B cell (primary cell): ENCODE data around the gene POU2F3. TPM values are rescaled to one million over a fixed set of nuclear protein-coding genes. Genes with fewer than 3 reads are reported as not detected.

Experiments used
- ATAC-seq: fragments of 200-7000 bp; cut with Tn5 transposase; one replicate; pipeline ENCODE4 v1.10.0; 2021; ENCODE audit warnings: low read depth, mild to moderate bottlenecking, moderate number of reproducible peaks, moderate library complexity
- CTCF ChIA-PET: fragments of 350-600 bp; sonication (Branson Sonifier 250); formaldehyde crosslinking; loops from one replicate; lab custom pipeline; 2021; ENCODE audit warnings: antibody characterized with exemption, inconsistent platforms; lab: Charles Lee
- POLR2A ChIA-PET: fragments of 350-600 bp; sonication (Branson Sonifier 250); formaldehyde crosslinking; loops from one replicate; lab custom pipeline; 2021; ENCODE audit warnings: antibody characterized with exemption; lab: Charles Lee
- DNase-seq: peaks from one replicate; pipeline ENCODE4 v3.0.0; 2013
- H2AFZ ChIP-seq: 2 replicates; pipeline ENCODE4 v1.6.1; 2012; ENCODE audit warnings: mild to moderate bottlenecking, low read depth, low read length; ENCODE audit not compliant: insufficient read depth, poor library complexity, severe bottlenecking
- H3K27ac ChIP-seq, 2 donors: 1 replicate in 1 of 2; 2 replicates in 1 of 2; pipeline ENCODE4 v1.5.1; 2012 to 2013; ENCODE audit warnings: low read length in 2 of 2, mild to moderate bottlenecking in 2 of 2, moderate library complexity in 1 of 2
- H3K27me3 ChIP-seq, 4 experiments: fragments of 200-600 bp in 1 of 4; sonication (generic) in 1 of 4; replicated peaks in 1 of 4; 1 replicate in 2 of 4; 2 replicates in 2 of 4; pipeline versions ENCODE4 v1.6.1 to v1.7.0; 2013 to 2016; ENCODE audit warnings: low read length in 3 of 4, mild to moderate bottlenecking in 2 of 4, mixed read lengths in 1 of 4, moderate library complexity in 1 of 4; ENCODE audit not compliant: insufficient read depth in 4 of 4, control insufficient read depth in 3 of 4; ENCODE audit errors: control extremely low read depth in 1 of 4
- H3K36me3 ChIP-seq, 2 experiments: replicated peaks in 1 of 2; 1 replicate in 1 of 2; 2 replicates in 1 of 2; pipeline versions ENCODE4 v1.6.1 to v1.7.1; 2013; ENCODE audit warnings: low read length in 1 of 2; ENCODE audit not compliant: insufficient read depth in 2 of 2, control insufficient read depth in 1 of 2; ENCODE audit errors: control extremely low read depth in 1 of 2, extremely low read depth in 1 of 2
- H3K4me1 ChIP-seq, 2 donors: fragments of 200-600 bp in 1 of 2; sonication (generic) in 1 of 2; 1 replicate in 1 of 2; 2 replicates in 1 of 2; pipeline versions ENCODE4 v1.5.1 to v1.6.1; 2013 to 2017; ENCODE audit warnings: low read length in 2 of 2; ENCODE audit not compliant: control insufficient read depth in 2 of 2, insufficient read depth in 2 of 2
- H3K4me2 ChIP-seq: replicated peaks from 2 replicates; pipeline ENCODE3; 2012; ENCODE audit warnings: mild to moderate bottlenecking, low read depth, low read length; ENCODE audit not compliant: poor library complexity, severe bottlenecking
- H3K4me3 ChIP-seq, 5 experiments: fragments of 200-600 bp in 1 of 5; sonication (generic) in 1 of 5; 1 replicate in 3 of 5; 2 replicates in 2 of 5; pipeline versions ENCODE4 v1.5.1 to v1.7.0; 2011 to 2016; ENCODE audit warnings: low read length in 4 of 5, mild to moderate bottlenecking in 4 of 5, low read depth in 2 of 5, control low read depth in 1 of 5, moderate library complexity in 1 of 5; ENCODE audit not compliant: insufficient read depth in 1 of 5; ENCODE audit errors: control extremely low read depth in 1 of 5, extremely low read depth in 1 of 5
- H3K79me2 ChIP-seq: fragments of 200-600 bp; sonication (generic); one replicate; pipeline ENCODE4 v1.6.0; 2016; ENCODE audit warnings: low read length; ENCODE audit not compliant: control insufficient read depth, insufficient read depth
- H3K9ac ChIP-seq: fragments of 200-600 bp; sonication (generic); 2 replicates; pipeline ENCODE4 v1.6.1; 2017; ENCODE audit warnings: mild to moderate bottlenecking, low read length, moderate library complexity
- H3K9me3 ChIP-seq, 3 donors: one replicate each; pipeline versions ENCODE4 v1.6.1 to v1.7.1; 2013; ENCODE audit warnings: low read length in 2 of 3; ENCODE audit not compliant: control insufficient read depth in 2 of 3, insufficient read depth in 1 of 3; ENCODE audit errors: control extremely low read depth in 1 of 3
- H4K20me1 ChIP-seq: 2 replicates; pipeline ENCODE4 v1.6.0; 2012; ENCODE audit warnings: mild to moderate bottlenecking, low read length; ENCODE audit not compliant: insufficient read depth, control insufficient read depth, poor library complexity, severe bottlenecking
- H3K27ac Mint-ChIP-seq: one replicate; pipeline ENCODE4 v1.8.0; 2021; ENCODE audit warnings: mixed read lengths
- H3K27me3 Mint-ChIP-seq: one replicate; pipeline ENCODE4 v1.8.0; 2021; ENCODE audit warnings: mixed read lengths
- H3K4me1 Mint-ChIP-seq: one replicate; pipeline ENCODE4 v1.8.0; 2021; ENCODE audit warnings: mixed read lengths
- H3K4me3 Mint-ChIP-seq: one replicate; pipeline ENCODE4 v1.8.0; 2021; ENCODE audit warnings: mixed read lengths
- H3K9me3 Mint-ChIP-seq: one replicate; pipeline ENCODE4 v1.8.0; 2022; ENCODE audit warnings: mixed read lengths; ENCODE audit not compliant: insufficient read depth
- EZH2 ChIP-seq: IDR thresholded peaks from 2 replicates; pipeline ENCODE4 v1.6.1; 2012; ENCODE audit warnings: borderline replicate concordance, low read depth, mild to moderate bottlenecking, moderate library complexity, low read length; ENCODE audit not compliant: insufficient read depth, poor library complexity, severe bottlenecking
- WGBS: methylation state at CpG from one replicate; pipeline ENCODE4 v1.1.5; 2013; ENCODE audit warnings: missing lambda C conversion rate; ENCODE audit not compliant: insufficient coverage; 5-methylcytosine and 5-hydroxymethylcytosine counted together
- intact Hi-C: fragments of 100-400 bp; cut with micrococcal nuclease; formaldehyde crosslinking; loops from one replicate; pipeline ENCODE4 v1.10.0; 2022
- polyA plus RNA-seq: library from polyadenylated mRNA; depleted of rRNA; stranded (reverse); fragments of >200 nt; gene quantifications from 2 replicates; pipeline ENCODE4 v1.2.3, GENCODE V29; 2012
- total RNA-seq, 2 donors: library from RNA; stranded (reverse); fragments of 120-200 nt in 1 of 2; gene quantifications; 1 replicate in 1 of 2; 2 replicates in 1 of 2; pipeline versions ENCODE4 v1.2.3 to v1.2.4, GENCODE V29; 2013 to 2022
- TF ChIP-seq, protein P1 (sequence below): fragments of 200-600 bp; IDR thresholded peaks from one replicate; pipeline ENCODE4 v1.8.0; 2022; ENCODE audit warnings: antibody characterized with exemption, mild to moderate bottlenecking

Gene POU2F3
- total and polyA plus RNA-seq, 2 donors (not counting 1 experiment from before 2014, with no cell fraction given), result not detected

DNA sequence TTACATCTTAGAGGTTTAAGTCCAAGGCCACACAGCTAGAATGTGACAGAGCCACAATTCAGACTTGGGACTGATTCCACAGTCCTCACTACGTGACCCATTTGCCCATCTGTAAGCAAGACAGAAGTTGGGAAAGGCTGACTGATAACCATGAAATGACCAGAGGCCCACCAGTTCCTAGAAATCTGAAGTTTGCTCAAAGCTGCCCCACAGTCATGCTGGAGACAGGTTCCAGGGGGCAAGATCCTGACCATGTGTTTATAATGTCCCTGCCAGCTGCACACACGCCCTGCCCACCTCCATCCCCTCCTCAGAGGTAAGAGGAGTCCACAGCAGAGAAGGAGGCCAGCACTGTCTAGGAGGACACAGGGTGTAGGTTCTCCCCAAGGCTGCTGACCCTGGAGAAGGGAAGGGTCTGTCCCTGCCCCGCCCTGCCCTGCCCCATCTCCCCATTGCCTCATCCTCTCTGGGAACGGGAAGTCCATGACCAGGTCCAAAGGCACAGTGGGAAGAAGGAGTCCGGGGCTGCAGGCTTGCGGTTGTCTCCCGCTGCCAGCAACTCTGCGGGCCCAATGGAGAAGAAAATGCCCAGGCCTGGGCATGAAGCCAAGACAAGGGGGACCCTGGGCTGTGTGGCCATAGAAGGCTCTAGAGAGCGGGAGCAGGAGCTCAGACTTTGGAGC lies 41.0 kb upstream of the POU2F3 start:
- H3K4me2 ChIP-seq, result no peak overlapping the region
- POLR2A ChIA-PET, result no interaction called here

DNA sequence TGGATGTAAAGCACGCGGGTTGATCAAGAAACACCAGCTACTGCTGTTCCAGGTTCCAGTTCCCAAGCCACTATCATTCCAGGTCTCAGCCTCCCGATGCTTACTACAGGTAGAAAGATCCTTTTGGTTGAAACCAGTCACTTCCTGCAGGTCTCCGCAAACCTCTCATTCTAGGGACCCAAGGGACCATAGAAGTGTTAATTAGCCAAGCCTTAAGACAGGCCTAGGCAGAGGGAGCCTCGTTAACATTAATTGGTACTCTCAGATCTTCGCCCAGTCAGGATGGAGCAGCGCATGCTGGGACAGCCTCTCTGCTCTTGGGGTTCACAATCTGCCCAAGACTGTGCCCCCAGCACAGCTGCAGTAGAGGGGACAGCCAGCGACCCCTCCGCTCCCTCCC lies 40.3 kb upstream of the POU2F3 start:
- 79% methylated on average over 5 of the region's 9 CpGs for WGBS
- no peaks in the 10 kb centered on the region for H3K4me1 Mint-ChIP-seq
- CTCF ChIA-PET, result no interaction called here
- no peaks in the 10 kb centered on the region for H3K9me3 Mint-ChIP-seq
- no peaks in the 10 kb centered on the region for H3K9me3 ChIP-seq
- H3K4me3 ChIP-seq, result no peak overlapping the region
- ATAC-seq (no peak), DNase-seq (no peak)
- no peaks in the 10 kb centered on the region for H3K79me2 ChIP-seq
- H2AFZ ChIP-seq, result no peak overlapping the region
- H3K27ac ChIP-seq, result no peak overlapping the region
- TF ChIP-seq EZH2, result no peak
- TF ChIP-seq, protein P1, sequence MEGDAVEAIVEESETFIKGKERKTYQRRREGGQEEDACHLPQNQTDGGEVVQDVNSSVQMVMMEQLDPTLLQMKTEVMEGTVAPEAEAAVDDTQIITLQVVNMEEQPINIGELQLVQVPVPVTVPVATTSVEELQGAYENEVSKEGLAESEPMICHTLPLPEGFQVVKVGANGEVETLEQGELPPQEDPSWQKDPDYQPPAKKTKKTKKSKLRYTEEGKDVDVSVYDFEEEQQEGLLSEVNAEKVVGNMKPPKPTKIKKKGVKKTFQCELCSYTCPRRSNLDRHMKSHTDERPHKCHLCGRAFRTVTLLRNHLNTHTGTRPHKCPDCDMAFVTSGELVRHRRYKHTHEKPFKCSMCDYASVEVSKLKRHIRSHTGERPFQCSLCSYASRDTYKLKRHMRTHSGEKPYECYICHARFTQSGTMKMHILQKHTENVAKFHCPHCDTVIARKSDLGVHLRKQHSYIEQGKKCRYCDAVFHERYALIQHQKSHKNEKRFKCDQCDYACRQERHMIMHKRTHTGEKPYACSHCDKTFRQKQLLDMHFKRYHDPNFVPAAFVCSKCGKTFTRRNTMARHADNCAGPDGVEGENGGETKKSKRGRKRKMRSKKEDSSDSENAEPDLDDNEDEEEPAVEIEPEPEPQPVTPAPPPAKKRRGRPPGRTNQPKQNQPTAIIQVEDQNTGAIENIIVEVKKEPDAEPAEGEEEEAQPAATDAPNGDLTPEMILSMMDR, result no peak
- POLR2A ChIA-PET, result no interaction called here
- no peak overlapping the region for H3K4me3 Mint-ChIP-seq
- peaks cover 0 to 6% (median 0%) of the 10 kb centered on the region in 4 experiments for H3K27me3 ChIP-seq
- no peak overlapping the region for H3K27ac Mint-ChIP-seq
- intact Hi-C loops, result no loop called here
- no peaks in the 10 kb centered on the region for H4K20me1 ChIP-seq
- no peaks in the 10 kb centered on the region for H3K36me3 ChIP-seq
- H3K27me3 Mint-ChIP-seq, result peaks cover 28% of the 10 kb centered on the region
- H3K4me1 ChIP-seq, result no peaks in the 10 kb centered on the region
- no peak overlapping the region for H3K9ac ChIP-seq
- H3K4me2 ChIP-seq, result no peak overlapping the region

More for the DNA sequence above, 41.0 kb upstream of the POU2F3 start:
- Histone ChIP-seq H3K36me3 (no peaks in the 10 kb centered on the region), H3K4me1 (no peaks in the 10 kb centered on the region), H3K4me3 (no peak overlapping the region), H3K9ac (no peak overlapping the region), H3K27ac (no peak overlapping the region), H3K79me2 (no peaks in the 10 kb centered on the region), H4K20me1 (no peaks in the 10 kb centered on the region), H3K9me3 (no peaks in the 10 kb centered on the region), H2AFZ (no peak overlapping the region), H3K27me3 (peaks cover 0 to 6% (median 0%) of the 10 kb centered on the region in 4 experiments)
- H3K4me3 Mint-ChIP-seq, result no peak overlapping the region
- H3K4me1 Mint-ChIP-seq, result no peaks in the 10 kb centered on the region
- H3K27ac Mint-ChIP-seq, result no peak overlapping the region
- ATAC-seq (no peak), DNase-seq (no peak)
- no peaks in the 10 kb centered on the region for H3K9me3 Mint-ChIP-seq
- 94% methylated on average over 6 of the region's 9 CpGs for WGBS
- peaks cover 28% of the 10 kb centered on the region for H3K27me3 Mint-ChIP-seq
- intact Hi-C loops, result no loop called here
- TF ChIP-seq, protein P1, result no peak
- no peak for TF ChIP-seq EZH2
- CTCF ChIA-PET, result no interaction called here
